GM18498 (cell line): ENCODE data around the gene SUN3.
"Not testable (repeated sequence)": the region's sequence is repeated elsewhere in the genome, so short reads cannot be mapped to it uniquely, and the experiment has no call there.

Experiments
- ATAC-seq: cut with Tn5 transposase; IDR thresholded peaks from one replicate; pipeline ENCODE4 v1.9.1; 2021; ENCODE audit warnings: mild to moderate bottlenecking, moderate library complexity; ENCODE audit not compliant: unreplicated experiment

Gene SUN3

GRCh38 chr7:47946581-47947354, 82.1 kb downstream of the SUN3 start:
- ATAC-seq = no peak

GRCh38 chr7:47945261-47946015, 83.5 kb downstream of the SUN3 start:
- peak; percentile 62 for ATAC-seq

GRCh38 chr7:47944536-47945260, 84.2 kb downstream of the SUN3 start:
- ATAC-seq = peak; percentile 10

GRCh38 chr7:47943676-47944474, 85.0 kb downstream of the SUN3 start:
- no peak for ATAC-seq

GRCh38 chr7:47942651-47943050, 86.3 kb downstream of the SUN3 start:
- not testable (repeated sequence) for ATAC-seq

- no peak for ATAC-seq
Measured at GRCh38 chr7:47942132-47942531, 86.8 kb downstream of the SUN3 start.

GRCh38 chr7:47941136-47941844, 87.6 kb downstream of the SUN3 start:
- ATAC-seq = no peak

- ATAC-seq = no peak
Measured at GRCh38 chr7:47940088-47941013, 88.6 kb downstream of the SUN3 start.

GRCh38 chr7:47939425-47940036, 89.4 kb downstream of the SUN3 start:
- ATAC-seq = no peak

- no peak for ATAC-seq
Measured at GRCh38 chr7:47938574-47939165, 90.2 kb downstream of the SUN3 start.

- peak; percentile 59 for ATAC-seq
Measured at GRCh38 chr7:47937711-47938573, 91.0 kb downstream of the SUN3 start.
